ENCODE measurements around the gene AVL9. TPM values are rescaled to one million over a fixed set of nuclear protein-coding genes. Genes with fewer than 3 reads are reported as not detected.

Gene AVL9
- total and polyA plus RNA-seq, 9 of the 15 experiments (the other 6 are each of a cell fraction or from before 2014, with no cell fraction given), result 6.4 to 66.2 (median 30.1) TPM

DNA sequence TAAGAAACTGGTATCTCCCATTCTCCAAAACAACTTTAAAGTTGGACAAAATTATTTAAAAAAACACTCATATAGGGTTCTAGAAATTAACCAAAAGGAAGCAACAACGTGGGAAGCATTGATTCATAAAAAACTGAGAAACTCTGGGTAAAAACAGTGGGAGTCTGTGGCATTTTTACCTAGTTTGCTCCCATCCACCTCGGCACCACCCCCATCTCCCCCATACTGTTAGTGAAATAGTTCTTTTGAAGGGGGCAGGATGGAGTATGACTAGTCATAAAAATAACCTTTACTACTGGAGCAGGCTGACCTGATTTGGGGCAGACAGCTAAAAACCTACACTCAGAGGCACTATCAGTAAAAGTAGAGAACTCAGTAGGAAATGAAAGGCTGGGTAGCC is 123.2 kb downstream of the AVL9 start (continued):
- TF ChIP-seq, protein P1, sequence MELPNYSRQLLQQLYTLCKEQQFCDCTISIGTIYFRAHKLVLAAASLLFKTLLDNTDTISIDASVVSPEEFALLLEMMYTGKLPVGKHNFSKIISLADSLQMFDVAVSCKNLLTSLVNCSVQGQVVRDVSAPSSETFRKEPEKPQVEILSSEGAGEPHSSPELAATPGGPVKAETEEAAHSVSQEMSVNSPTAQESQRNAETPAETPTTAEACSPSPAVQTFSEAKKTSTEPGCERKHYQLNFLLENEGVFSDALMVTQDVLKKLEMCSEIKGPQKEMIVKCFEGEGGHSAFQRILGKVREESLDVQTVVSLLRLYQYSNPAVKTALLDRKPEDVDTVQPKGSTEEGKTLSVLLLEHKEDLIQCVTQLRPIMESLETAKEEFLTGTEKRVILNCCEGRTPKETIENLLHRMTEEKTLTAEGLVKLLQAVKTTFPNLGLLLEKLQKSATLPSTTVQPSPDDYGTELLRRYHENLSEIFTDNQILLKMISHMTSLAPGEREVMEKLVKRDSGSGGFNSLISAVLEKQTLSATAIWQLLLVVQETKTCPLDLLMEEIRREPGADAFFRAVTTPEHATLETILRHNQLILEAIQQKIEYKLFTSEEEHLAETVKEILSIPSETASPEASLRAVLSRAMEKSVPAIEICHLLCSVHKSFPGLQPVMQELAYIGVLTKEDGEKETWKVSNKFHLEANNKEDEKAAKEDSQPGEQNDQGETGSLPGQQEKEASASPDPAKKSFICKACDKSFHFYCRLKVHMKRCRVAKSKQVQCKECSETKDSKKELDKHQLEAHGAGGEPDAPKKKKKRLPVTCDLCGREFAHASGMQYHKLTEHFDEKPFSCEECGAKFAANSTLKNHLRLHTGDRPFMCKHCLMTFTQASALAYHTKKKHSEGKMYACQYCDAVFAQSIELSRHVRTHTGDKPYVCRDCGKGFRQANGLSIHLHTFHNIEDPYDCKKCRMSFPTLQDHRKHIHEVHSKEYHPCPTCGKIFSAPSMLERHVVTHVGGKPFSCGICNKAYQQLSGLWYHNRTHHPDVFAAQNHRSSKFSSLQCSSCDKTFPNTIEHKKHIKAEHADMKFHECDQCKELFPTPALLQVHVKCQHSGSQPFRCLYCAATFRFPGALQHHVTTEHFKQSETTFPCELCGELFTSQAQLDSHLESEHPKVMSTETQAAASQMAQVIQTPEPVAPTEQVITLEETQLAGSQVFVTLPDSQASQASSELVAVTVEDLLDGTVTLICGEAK (IDR thresholded peaks at IDR 0.05), result no peak
- TF ChIP-seq, protein P1 (CRISPR knock-in tag; IDR thresholded peaks at IDR 0.05), result no peak
- TF ChIP-seq MCM7 (IDR thresholded peaks at IDR 0.05) (no peak), ZNF699 (CRISPR knock-in tag; IDR thresholded peaks at IDR 0.05; ENCODE audit: insufficient replicate concordance) (no peak), ATF1 (CRISPR knock-in tag; IDR thresholded peaks at IDR 0.05) (no peak), ATF1 (tag; IDR thresholded peaks at IDR 0.05) (no peak), ZNF778 (CRISPR knock-in tag; IDR thresholded peaks at IDR 0.05) (no peak), ZNF143 (CRISPR knock-in tag; IDR thresholded peaks at IDR 0.05) (no peak), BRD4 (IDR thresholded peaks at IDR 0.05) (no peak), KLF1 (tag; IDR thresholded peaks at IDR 0.05) (no peak), NR2C2 (CRISPR knock-in tag; IDR thresholded peaks at IDR 0.05) (no peak), NR2C2 (tag; IDR thresholded peaks at IDR 0.05) (0 out of 2 replicates have a peak, but pooled peaks have one; percentile 24), ZNF133 (CRISPR knock-in tag; IDR thresholded peaks at IDR 0.05) (no peak), ZNF3 (CRISPR knock-in tag; IDR thresholded peaks at IDR 0.05) (no peak), BDP1 (IDR thresholded peaks at IDR 0.05; ENCODE audit: insufficient read depth, insufficient read length) (no peak)
- TF ChIP-seq, protein P2, sequence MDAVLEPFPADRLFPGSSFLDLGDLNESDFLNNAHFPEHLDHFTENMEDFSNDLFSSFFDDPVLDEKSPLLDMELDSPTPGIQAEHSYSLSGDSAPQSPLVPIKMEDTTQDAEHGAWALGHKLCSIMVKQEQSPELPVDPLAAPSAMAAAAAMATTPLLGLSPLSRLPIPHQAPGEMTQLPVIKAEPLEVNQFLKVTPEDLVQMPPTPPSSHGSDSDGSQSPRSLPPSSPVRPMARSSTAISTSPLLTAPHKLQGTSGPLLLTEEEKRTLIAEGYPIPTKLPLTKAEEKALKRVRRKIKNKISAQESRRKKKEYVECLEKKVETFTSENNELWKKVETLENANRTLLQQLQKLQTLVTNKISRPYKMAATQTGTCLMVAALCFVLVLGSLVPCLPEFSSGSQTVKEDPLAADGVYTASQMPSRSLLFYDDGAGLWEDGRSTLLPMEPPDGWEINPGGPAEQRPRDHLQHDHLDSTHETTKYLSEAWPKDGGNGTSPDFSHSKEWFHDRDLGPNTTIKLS (IDR thresholded peaks at IDR 0.05; ENCODE audit: borderline replicate concordance, low read depth), result no peak
- TF ChIP-seq, protein P3, sequence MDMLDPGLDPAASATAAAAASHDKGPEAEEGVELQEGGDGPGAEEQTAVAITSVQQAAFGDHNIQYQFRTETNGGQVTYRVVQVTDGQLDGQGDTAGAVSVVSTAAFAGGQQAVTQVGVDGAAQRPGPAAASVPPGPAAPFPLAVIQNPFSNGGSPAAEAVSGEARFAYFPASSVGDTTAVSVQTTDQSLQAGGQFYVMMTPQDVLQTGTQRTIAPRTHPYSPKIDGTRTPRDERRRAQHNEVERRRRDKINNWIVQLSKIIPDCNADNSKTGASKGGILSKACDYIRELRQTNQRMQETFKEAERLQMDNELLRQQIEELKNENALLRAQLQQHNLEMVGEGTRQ (CRISPR knock-in tag; IDR thresholded peaks at IDR 0.05), result no peak
- TF ChIP-seq, protein P4, sequence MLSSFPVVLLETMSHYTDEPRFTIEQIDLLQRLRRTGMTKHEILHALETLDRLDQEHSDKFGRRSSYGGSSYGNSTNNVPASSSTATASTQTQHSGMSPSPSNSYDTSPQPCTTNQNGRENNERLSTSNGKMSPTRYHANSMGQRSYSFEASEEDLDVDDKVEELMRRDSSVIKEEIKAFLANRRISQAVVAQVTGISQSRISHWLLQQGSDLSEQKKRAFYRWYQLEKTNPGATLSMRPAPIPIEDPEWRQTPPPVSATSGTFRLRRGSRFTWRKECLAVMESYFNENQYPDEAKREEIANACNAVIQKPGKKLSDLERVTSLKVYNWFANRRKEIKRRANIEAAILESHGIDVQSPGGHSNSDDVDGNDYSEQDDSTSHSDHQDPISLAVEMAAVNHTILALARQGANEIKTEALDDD (IDR thresholded peaks at IDR 0.05), result peak; percentile 97

Measured in K562 (cell line).